GM21717 (cell line): ENCODE data around the gene SLC49A4.

ENCODE experiments used
- ATAC-seq: cut with Tn5 transposase; IDR thresholded peaks from one replicate; pipeline ENCODE4 v1.9.1; 2021; ENCODE audit warnings: mild to moderate bottlenecking, moderate library complexity; ENCODE audit not compliant: unreplicated experiment

The SLC49A4 gene

GRCh38 chr3:122785231-122785630 is 9.6 kb upstream of the SLC49A4 start:
- ATAC-seq: no peak

GRCh38 chr3:122786066-122786465 is 8.8 kb upstream of the SLC49A4 start:
- no peak for ATAC-seq

- ATAC-seq: no peak
These were observed 7.0 kb upstream of the SLC49A4 start for GRCh38 chr3:122787872-122788271.

GRCh38 chr3:122789585-122790273 is 5.1 kb upstream of the SLC49A4 start:
- ATAC-seq: no peak

GRCh38 chr3:122793568-122794416 is 1.1 kb upstream of the SLC49A4 start, which contains the start of gene HSPBAP1:
Gene HSPBAP1 (minus strand): TSS chr3:122793831. CDS start chr3:122793680, 151 bp downstream.
- ATAC-seq: peak; percentile 67

GRCh38 chr3:122794483-122794778 is 438 bp upstream of the SLC49A4 start:
- no peak for ATAC-seq

- no peak for ATAC-seq
These were observed 866 bp downstream of the SLC49A4 start for GRCh38 chr3:122795674-122796195.

- no peak for ATAC-seq
These were observed 2.4 kb downstream of the SLC49A4 start for GRCh38 chr3:122797291-122797690.

GRCh38 chr3:122799322-122799721 is 4.5 kb downstream of the SLC49A4 start:
- ATAC-seq: no peak

GRCh38 chr3:122800031-122800430 is 5.2 kb downstream of the SLC49A4 start:
- no peak for ATAC-seq

GRCh38 chr3:122800706-122801237 is 5.9 kb downstream of the SLC49A4 start:
- ATAC-seq: no peak

GRCh38 chr3:122802323-122802722 is 7.5 kb downstream of the SLC49A4 start:
- ATAC-seq: no peak

- no peak for ATAC-seq
These were observed 9.1 kb downstream of the SLC49A4 start for GRCh38 chr3:122803977-122804376.

- no peak for ATAC-seq
These were observed 15.9 kb downstream of the SLC49A4 start for GRCh38 chr3:122810734-122811133.

GRCh38 chr3:122816587-122816986 is 21.7 kb downstream of the SLC49A4 start:
- no peak for ATAC-seq

- no peak for ATAC-seq
These were observed 29.9 kb downstream of the SLC49A4 start for GRCh38 chr3:122824465-122825381.

- ATAC-seq: no peak
These were observed 30.6 kb downstream of the SLC49A4 start for GRCh38 chr3:122825460-122825859.

GRCh38 chr3:122826278-122826677 is 31.4 kb downstream of the SLC49A4 start:
- ATAC-seq: no peak

GRCh38 chr3:122828281-122828680 is 33.4 kb downstream of the SLC49A4 start:
- no peak for ATAC-seq

GRCh38 chr3:122835590-122835989 is 40.7 kb downstream of the SLC49A4 start:
- ATAC-seq: no peak

GRCh38 chr3:122843604-122844003 is 48.7 kb downstream of the SLC49A4 start:
- no peak for ATAC-seq
